Measurements from ENCODE around the gene SCGB3A2.

SCGB3A2 gene

GRCh38 chr5:147921136-147921535, 42.6 kb downstream of the SCGB3A2 start:
- H3K27me3 ChIP-seq (ENCODE audit: control insufficient read depth, insufficient read depth, low read length): no peaks in the 10 kb centered on the region
- no peak overlapping the region for H3K9ac ChIP-seq (ENCODE audit: low read length)
- H3K4me3 ChIP-seq (ENCODE audit: low read length): no peak overlapping the region
- H3K36me3 ChIP-seq (ENCODE audit: control insufficient read depth, insufficient read depth, low read length): no peaks in the 10 kb centered on the region
- H3K27ac ChIP-seq (ENCODE audit: low read depth, low read length): no peak overlapping the region
- no peaks in the 10 kb centered on the region for H3K4me1 ChIP-seq (ENCODE audit: control insufficient read depth, insufficient read depth, low read length)

GRCh38 chr5:147925020-147925419, 46.5 kb downstream of the SCGB3A2 start:
- Histone ChIP-seq H3K4me3 (ENCODE audit: low read length) (no peak overlapping the region), H3K27ac (ENCODE audit: low read depth, low read length) (no peak overlapping the region), H3K4me1 (ENCODE audit: control insufficient read depth, insufficient read depth, low read length) (no peaks in the 10 kb centered on the region), H3K27me3 (ENCODE audit: control insufficient read depth, insufficient read depth, low read length) (no peaks in the 10 kb centered on the region), H3K9ac (ENCODE audit: low read length) (no peak overlapping the region), H3K36me3 (ENCODE audit: control insufficient read depth, insufficient read depth, low read length) (no peaks in the 10 kb centered on the region)

DNA sequence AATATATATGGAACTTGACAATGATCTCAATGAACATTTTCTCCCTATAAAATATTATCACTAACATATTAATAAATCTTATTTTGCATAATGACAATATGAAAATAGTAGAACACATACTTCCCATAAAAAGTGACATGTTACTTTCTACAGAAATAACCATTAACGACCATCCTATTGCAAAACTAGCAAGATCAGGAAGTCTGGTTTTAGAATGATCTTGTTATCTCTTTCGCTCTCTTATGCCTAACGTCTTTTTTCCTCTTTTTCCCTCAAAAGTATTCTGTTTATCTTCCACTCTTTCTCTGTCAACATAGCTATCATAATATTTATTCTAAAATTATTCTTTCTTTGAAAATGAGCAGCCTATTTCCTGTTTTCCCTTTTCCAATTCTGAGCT, 49.4 kb downstream of the SCGB3A2 start:
- Histone ChIP-seq H3K27ac (ENCODE audit: low read depth, low read length) (no peak overlapping the region), H3K27me3 (ENCODE audit: control insufficient read depth, insufficient read depth, low read length) (no peaks in the 10 kb centered on the region), H3K4me3 (ENCODE audit: low read length) (no peak overlapping the region), H3K4me1 (ENCODE audit: control insufficient read depth, insufficient read depth, low read length) (no peaks in the 10 kb centered on the region), H3K9ac (ENCODE audit: low read length) (no peak overlapping the region), H3K36me3 (ENCODE audit: control insufficient read depth, insufficient read depth, low read length) (no peaks in the 10 kb centered on the region)

DNA sequence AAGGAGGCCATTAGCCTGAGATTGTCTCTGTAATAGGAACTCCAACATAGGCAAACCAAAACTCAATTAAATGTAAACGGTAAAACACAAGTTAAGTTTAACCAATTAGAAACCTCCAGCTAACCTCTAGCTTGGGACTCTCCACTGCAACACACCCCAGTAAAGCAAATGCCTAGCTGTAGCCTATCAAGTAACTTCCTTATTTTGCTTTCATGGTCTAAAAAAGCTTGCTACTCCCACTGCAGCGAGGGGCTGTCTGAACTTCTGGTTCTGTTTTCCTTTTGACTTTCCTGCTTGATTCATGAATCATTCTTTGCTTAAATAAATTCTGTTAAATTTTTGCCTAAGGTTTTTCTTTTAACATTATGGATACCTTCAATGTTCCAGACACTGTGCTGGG, 52.3 kb downstream of the SCGB3A2 start:
- Histone ChIP-seq H3K4me3 (ENCODE audit: low read length) (no peak overlapping the region), H3K4me1 (ENCODE audit: control insufficient read depth, insufficient read depth, low read length) (no peaks in the 10 kb centered on the region), H3K27me3 (ENCODE audit: control insufficient read depth, insufficient read depth, low read length) (no peaks in the 10 kb centered on the region), H3K27ac (ENCODE audit: low read depth, low read length) (no peak overlapping the region), H3K36me3 (ENCODE audit: control insufficient read depth, insufficient read depth, low read length) (no peaks in the 10 kb centered on the region), H3K9ac (ENCODE audit: low read length) (no peak overlapping the region)

All from rectal smooth muscle tissue (tissue), 1 donor.